ENCODE results near the gene RSRC1.

RSRC1 gene

GRCh38 chr3:158483701-158484235, 373.9 kb downstream of the RSRC1 start:
- no peak overlapping the region for H3K27ac ChIP-seq (ENCODE audit: low read depth, low read length)
- no peak overlapping the region for H3K4me2 ChIP-seq (ENCODE audit: low read length)
- no peaks in the 10 kb centered on the region for H4K20me1 ChIP-seq (ENCODE audit: control insufficient read depth, insufficient read depth, low read depth, low read length)
- no peaks in the 10 kb centered on the region for H3K36me3 ChIP-seq (ENCODE audit: control insufficient read depth, low read length)
- no peak overlapping the region for H3K4me3 ChIP-seq (ENCODE audit: low read length)
- no peaks in the 10 kb centered on the region for H3K9me3 ChIP-seq (ENCODE audit: control insufficient read depth, insufficient read depth, low read length)
- H3K79me2 ChIP-seq (ENCODE audit: control insufficient read depth, low read length), result no peaks in the 10 kb centered on the region
- no peak for TF ChIP-seq EZH2phosphoT487 (IDR thresholded peaks at IDR 0.05; ENCODE audit: borderline replicate concordance, low read length)
- TF ChIP-seq CTCF (IDR thresholded peaks at IDR 0.05; ENCODE audit: low read depth, low read length, poor library complexity, severe bottlenecking), result no peak
- H3F3A ChIP-seq (ENCODE audit: control insufficient read depth, insufficient read depth), result no peaks in the 10 kb centered on the region
- H3K27me3 ChIP-seq (ENCODE audit: control insufficient read depth, low read length), result no peaks in the 10 kb centered on the region
- H3K9me2 ChIP-seq (replicated peaks; ENCODE audit: control insufficient read depth, low read length), result no peaks in the 10 kb centered on the region
- no peaks in the 10 kb centered on the region for H3K4me1 ChIP-seq (ENCODE audit: control insufficient read depth, low read length)

GRCh38 chr3:158486200-158486599, 376.3 kb downstream of the RSRC1 start:
- Histone ChIP-seq H4K20me1 (ENCODE audit: control insufficient read depth, insufficient read depth, low read depth, low read length) (no peaks in the 10 kb centered on the region), H3K27me3 (ENCODE audit: control insufficient read depth, low read length) (no peaks in the 10 kb centered on the region), H3K9me2 (replicated peaks; ENCODE audit: control insufficient read depth, low read length) (no peaks in the 10 kb centered on the region), H3K4me2 (ENCODE audit: low read length) (no peak overlapping the region), H3K9me3 (ENCODE audit: control insufficient read depth, insufficient read depth, low read length) (no peaks in the 10 kb centered on the region), H3F3A (ENCODE audit: control insufficient read depth, insufficient read depth) (no peaks in the 10 kb centered on the region), H3K36me3 (ENCODE audit: control insufficient read depth, low read length) (no peaks in the 10 kb centered on the region), H3K4me3 (ENCODE audit: low read length) (no peak overlapping the region), H3K4me1 (ENCODE audit: control insufficient read depth, low read length) (no peaks in the 10 kb centered on the region), H3K27ac (ENCODE audit: low read depth, low read length) (no peak overlapping the region), H3K79me2 (ENCODE audit: control insufficient read depth, low read length) (no peaks in the 10 kb centered on the region)
- TF ChIP-seq CTCF (IDR thresholded peaks at IDR 0.05; ENCODE audit: low read depth, low read length, poor library complexity, severe bottlenecking), result no peak
- TF ChIP-seq EZH2phosphoT487 (IDR thresholded peaks at IDR 0.05; ENCODE audit: borderline replicate concordance, low read length), result no peak

GRCh38 chr3:158488670-158489069, 378.8 kb downstream of the RSRC1 start:
- TF ChIP-seq EZH2phosphoT487 (IDR thresholded peaks at IDR 0.05; ENCODE audit: borderline replicate concordance, low read length), result no peak
- TF ChIP-seq CTCF (IDR thresholded peaks at IDR 0.05; ENCODE audit: low read depth, low read length, poor library complexity, severe bottlenecking), result no peak
- H3K36me3 ChIP-seq (ENCODE audit: control insufficient read depth, low read length), result no peaks in the 10 kb centered on the region
- no peak overlapping the region for H3K27ac ChIP-seq (ENCODE audit: low read depth, low read length)

More at GRCh38 chr3:158488670-158489069, 378.8 kb downstream of the RSRC1 start:
- no peaks in the 10 kb centered on the region for H3K27me3 ChIP-seq (ENCODE audit: control insufficient read depth, low read length)
- H3K4me2 ChIP-seq (ENCODE audit: low read length), result no peak overlapping the region
- no peaks in the 10 kb centered on the region for H3F3A ChIP-seq (ENCODE audit: control insufficient read depth, insufficient read depth)
- H3K4me3 ChIP-seq (ENCODE audit: low read length), result no peak overlapping the region
- H4K20me1 ChIP-seq (ENCODE audit: control insufficient read depth, insufficient read depth, low read depth, low read length), result no peaks in the 10 kb centered on the region
- no peaks in the 10 kb centered on the region for H3K79me2 ChIP-seq (ENCODE audit: control insufficient read depth, low read length)
- no peaks in the 10 kb centered on the region for H3K9me2 ChIP-seq (replicated peaks; ENCODE audit: control insufficient read depth, low read length)
- no peaks in the 10 kb centered on the region for H3K4me1 ChIP-seq (ENCODE audit: control insufficient read depth, low read length)
- H3K9me3 ChIP-seq (ENCODE audit: control insufficient read depth, insufficient read depth, low read length), result no peaks in the 10 kb centered on the region

All from DOHH2 (cell line).